ENCODE data around the gene TRABD.

TRABD gene

GRCh38 chr22:50220603-50221409 is 35.1 kb downstream of the TRABD start:
- DNase-seq: no peak

- DNase-seq: no peak
Measured at GRCh38 chr22:50221410-50222300, 35.9 kb downstream of the TRABD start.

GRCh38 chr22:50222508-50222907 is 36.8 kb downstream of the TRABD start:
- DNase-seq: no peak

DNA sequence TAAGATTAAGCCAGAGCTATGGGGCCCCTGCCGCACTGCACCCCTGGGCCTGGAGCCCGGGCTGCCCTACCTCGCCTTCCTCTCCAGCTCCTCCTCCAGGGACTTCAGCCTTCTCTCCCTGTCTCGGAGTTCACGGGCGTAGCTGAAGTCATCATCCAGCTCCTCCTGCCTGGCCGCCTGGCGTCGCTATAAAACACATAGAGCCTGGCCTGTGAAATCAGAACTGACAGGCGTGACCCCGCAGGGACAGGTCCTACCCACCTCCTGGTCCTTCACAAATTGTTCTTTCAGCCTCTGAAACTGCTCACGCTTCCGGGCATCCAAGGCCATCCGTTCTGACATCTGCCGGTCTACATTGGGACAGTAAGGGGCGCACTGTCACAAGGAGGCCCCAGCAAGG is 38.4 kb downstream of the TRABD start:
- DNase-seq: no peak

GRCh38 chr22:50225200-50225969 is 39.7 kb downstream of the TRABD start:
- DNase-seq: no peak

GRCh38 chr22:50226063-50226874 is 40.6 kb downstream of the TRABD start:
- DNase-seq: no peak

DNA sequence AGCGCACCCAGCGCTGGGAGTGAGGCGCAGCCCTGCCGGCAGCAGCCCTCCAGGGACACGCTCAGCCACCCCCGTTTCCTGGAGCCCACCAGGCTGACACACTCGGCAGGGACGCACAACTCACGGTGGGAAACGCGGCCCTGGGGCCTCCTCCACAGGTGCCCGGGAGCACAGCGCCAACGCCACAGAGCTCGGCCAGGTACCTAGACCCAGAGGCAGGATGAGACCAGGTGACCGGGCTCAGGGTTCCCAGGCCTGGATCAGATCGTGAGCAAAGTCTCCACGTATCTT is 41.1 kb downstream of the TRABD start:
- no peak for DNase-seq

DNA sequence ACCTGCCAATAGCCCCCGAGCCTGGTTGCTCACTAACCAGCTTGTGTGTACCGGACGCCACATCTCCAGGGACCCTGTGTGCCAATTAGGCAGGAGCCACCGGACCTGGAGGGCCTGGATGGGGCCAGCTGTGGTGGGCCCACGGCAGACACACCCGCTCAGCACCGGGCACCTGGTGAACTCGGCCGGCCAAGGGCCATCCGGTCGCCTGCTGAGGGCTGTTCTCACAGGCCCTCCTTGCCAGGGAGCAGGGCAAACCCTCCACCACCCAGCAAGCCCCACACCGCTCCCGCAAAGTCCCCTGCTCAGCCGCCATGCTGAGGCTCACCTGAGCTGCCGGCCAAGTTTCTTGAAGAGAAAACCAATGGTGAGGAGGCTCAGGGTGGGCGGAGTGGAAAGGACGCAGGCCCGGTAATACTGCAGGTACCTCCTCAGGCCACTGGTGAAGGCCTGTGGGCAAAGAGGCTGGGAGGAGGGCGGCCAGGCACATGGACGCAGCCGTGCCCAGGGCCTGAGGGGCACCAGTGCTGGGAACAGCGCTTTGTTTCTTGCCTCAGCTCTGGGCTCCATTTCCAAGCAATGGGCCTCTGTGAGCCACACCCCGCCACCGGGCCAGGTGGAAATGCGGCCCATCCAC is 42.0 kb downstream of the TRABD start:
- no peak for DNase-seq

DNA sequence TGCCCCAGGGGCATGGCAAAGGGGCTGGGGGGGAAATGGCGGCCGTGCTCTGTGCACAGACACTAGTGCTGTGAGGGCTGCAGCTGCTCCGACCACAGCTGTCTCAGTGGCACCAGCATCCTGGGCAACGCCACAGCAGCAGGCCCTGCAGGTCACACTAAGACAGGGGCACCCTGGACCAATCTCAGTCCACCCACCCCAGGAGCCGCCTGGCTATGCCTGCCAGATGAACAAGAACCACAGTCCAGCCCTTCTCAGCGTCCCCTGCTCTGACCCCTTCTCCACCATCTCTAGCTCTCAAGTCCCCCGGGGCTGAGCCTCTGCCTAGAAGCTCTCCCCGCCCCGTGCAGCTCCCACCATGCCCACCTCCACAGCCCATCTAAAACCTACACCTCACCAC is 42.7 kb downstream of the TRABD start:
- DNase-seq: no peak

DNA sequence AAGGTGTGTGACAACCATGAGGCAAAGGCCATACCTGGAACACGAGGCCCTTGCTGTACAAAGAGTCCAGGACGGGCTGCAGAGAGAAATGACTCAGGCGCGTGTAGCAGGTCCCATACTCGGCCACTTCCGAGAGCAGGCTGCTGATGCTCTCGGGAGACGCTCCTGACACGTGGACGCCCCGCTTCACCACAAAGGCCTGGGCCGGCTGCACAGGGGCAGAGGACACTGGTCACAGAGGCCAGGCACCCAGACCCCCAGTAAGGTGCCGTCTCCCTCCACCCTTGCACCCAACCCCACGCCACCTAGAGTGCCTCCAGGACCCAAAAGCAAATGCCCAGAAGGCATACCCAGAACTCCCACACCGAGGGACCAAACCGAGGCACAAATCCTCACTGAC is 43.7 kb downstream of the TRABD start:
- DNase-seq: no peak

DNA sequence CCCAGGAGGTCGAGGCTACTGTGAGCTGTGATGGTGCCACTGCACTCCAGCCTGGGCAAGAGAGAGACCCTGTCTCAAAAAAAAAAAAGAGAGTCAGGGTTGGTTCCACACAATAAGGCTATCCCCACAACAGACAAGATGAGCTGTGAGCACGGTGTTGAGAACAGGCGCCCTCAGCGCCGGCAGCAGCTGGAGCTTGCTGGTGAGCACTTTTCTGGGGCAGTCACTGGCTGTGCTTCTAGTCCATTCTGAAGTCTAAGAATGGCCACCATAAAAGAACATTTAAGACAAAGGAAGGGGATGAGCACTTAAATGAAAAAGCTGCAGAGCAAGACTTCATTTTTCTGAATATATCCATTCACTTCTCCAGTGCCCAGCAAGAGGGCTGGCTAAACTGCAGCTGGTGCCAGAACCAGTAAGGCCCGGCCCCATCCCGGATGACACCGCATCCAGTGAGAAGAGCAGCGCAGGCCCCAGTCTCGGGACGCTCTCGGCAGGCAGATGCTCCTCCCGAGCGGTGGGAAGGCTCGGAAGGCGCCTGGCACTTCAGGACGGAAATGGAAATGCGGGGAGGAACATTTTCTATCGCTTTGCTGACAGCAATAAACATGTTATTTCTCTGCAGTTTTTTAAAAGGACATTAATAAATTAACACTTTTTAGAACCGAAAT is 46.9 kb downstream of the TRABD start:
- no peak for DNase-seq

DNA sequence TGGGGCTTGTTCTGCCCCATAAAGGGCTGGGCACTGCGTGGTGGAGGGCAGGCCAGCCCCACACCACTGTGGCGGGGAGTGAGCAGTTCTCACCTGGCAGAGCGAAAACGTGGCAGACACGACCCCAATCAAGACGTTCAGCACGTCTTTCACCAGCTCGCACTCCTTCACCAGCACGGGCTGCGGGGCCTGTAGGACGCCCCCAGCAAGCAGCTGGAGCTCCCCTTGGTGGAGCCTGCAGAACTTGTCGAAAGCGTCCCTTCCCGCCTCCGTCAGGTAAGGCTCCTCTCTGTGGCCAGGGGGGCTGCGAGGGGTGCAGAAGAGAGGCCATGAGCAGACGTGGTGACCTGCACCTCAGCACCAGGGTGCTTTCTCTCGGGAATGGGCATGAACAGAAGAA is 47.5 kb downstream of the TRABD start:
- no peak for DNase-seq

DNA sequence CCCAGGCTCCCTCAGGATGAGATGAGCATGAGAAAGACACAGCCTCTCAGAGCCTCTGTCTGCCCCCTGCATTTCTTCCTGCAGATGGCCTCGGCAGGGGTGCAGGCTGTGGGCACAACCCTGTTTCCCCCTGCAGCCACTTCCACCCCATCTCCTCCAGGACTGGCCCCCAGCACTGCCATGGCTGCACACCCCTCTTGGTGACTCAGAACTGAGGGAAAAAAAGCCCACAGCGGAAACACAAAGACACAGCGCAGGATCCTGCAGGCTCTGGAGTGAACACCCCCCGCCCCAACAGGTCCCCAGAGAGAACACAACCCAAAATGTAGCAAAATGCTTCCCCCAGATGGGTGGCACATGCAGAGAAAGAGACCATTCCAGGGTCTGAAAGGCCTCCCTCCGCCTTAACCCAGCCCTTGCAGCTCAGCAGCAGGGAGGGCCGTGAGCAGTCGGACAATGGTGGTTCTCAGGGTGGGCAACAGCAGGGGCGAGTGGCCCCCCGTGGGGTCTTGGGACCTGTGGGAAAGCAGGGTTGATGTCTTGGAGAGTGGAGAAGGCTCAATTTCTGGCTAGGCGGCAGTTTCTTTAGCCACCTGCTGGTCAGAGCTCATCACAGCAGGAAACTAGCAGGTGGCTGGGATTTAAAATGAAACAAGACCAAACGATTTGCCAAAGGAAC is 51.2 kb downstream of the TRABD start:
- DNase-seq: peak in 1 of 2 experiments; percentile 18

DNA sequence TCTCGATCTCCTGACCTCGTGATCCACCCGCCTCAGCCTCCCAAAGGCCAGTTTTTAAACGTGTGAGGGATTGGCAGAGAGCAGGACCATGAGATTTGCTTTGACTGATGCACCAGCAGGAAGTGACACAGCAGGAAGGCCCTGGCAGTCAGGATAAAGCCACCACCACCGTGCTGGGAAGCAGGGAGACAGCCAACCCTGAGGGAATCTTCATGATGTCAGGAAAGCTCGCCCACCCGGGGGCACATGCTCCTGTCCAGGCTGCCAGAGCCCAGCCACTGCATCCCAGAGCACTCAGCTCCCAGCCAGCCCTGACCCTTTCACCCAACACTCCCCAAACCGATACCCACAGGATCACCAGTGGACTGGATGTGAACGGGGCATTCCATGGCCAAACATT is 53.0 kb downstream of the TRABD start:
- DNase-seq: no peak

- no peak for DNase-seq
Measured at GRCh38 chr22:50242406-50242949, 56.8 kb downstream of the TRABD start.

DNA sequence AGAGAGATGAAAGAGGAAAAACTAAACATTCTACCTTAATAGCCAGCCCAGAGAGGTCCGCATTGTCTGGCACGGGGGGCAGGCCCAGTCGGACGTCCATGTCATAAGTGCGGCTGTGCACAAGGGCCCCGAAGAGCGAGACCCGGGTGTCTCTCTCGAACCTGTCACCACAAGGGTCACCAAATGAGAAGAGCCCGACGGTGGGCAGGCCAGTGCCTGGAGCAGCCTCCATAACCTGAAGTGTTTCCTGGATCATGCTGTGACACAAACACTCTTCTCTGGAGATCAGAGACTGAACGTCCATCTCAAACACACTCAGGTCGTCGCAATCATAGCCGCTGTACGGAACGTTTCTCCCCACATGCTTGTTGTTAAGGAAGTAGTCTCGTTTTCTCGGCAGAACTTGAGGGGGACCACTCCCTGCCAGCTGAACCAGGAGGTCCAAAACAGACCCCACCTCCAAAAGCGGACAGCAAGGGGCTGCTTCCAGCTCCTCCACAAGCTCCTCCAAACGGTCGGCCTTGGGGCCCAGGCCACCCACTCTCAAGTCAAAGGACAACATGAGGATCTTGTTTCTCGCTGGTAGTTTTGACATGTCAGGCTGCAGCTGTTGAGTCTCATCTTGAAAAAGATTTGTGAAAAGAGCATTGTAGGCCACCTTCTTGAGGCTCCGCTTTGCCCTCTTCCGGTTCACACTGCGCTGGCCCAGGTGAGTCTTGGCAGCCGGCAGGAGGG is 58.1 kb downstream of the TRABD start:
- no peak for DNase-seq

- peak; percentile 53 to 85 for DNase-seq
Measured at GRCh38 chr22:50244420-50245213, 58.9 kb downstream of the TRABD start, which contains the start of gene TUBGCP6. TSS of gene TUBGCP6 (minus strand) at chr22:50245023. CDS start at chr22:50244459, 564 bp downstream.

DNA sequence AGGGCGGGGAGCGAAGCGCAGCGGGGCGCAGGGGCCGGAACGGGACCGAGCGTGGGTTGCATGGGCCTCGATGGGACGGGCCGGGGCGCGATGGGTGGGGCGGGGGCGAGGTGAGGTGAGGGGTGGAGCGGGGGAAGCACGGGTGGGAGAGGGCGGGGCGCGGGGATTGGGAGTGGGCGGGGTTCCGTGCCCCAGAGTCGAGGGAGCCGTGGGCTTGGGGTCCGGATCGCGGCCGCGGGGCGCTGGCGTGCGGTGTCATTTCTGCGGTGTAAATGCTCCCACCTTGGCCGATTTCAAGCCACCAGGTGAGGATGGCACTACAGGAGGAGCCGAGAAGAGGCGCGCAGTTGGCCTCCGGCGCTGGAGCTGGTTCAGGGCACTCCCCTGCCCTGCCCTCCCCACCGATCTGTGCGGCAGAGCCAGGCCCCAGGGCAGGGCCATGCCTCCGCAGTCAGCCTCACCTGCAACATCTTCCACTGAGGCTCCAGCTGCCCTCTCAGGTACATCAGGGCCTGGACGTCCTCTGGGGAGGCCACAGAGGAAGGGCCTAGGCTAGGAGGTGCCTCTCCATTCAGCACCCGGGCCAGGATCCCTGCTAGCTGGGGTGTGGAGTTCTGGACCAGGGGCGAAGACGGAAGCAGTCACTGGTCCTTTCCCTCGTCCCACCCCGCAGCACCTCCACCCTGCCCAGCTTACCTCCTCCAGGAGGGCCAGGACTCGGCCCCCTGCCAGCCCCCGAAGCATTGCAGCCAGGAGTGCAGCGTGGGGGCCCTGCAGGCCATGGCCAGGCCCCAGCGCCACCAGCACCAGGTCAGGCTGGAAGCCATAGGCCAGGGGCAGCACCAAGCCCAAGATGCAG is 59.7 kb downstream of the TRABD start:
- no peak for DNase-seq
